ENCODE measurements around the gene PILRB.
"Not testable (repeated sequence)": the region's sequence is repeated elsewhere in the genome, so short reads cannot be mapped to it uniquely, and the experiment has no call there.

Gene PILRB

GRCh38 chr7:100341286-100341685, 16.6 kb upstream of the PILRB start:
- DNase-seq: peak in 1 of 2 donors; percentile 10
- not testable (repeated sequence) for H3K27me3 ChIP-seq (ENCODE audit: insufficient read depth, low read length); H2BK120ac ChIP-seq (ENCODE audit: insufficient read depth, low read length, poor library complexity); H3K23ac ChIP-seq (ENCODE audit: low read length); H3K79me2 ChIP-seq (ENCODE audit: control insufficient read depth, insufficient read depth, low read length, poor library complexity); H3K79me1 ChIP-seq (ENCODE audit: low read length); H2BK5ac ChIP-seq (ENCODE audit: low read depth, low read length, poor library complexity); H2BK12ac ChIP-seq (ENCODE audit: low read length); H3K9ac ChIP-seq (ENCODE audit: low read length); H3K27ac ChIP-seq (ENCODE audit: low read depth, low read length); H4K12ac ChIP-seq (ENCODE audit: low read depth, low read length); H4K91ac ChIP-seq (ENCODE audit: low read depth, low read length); H3K4me1 ChIP-seq (ENCODE audit: control insufficient read depth in 1 of 2, insufficient read depth in 2 of 2, low read length in 2 of 2); H3K14ac ChIP-seq (ENCODE audit: low read length); H3K9me3 ChIP-seq (ENCODE audit: insufficient read depth, low read depth, low read length); H3K4me3 ChIP-seq (ENCODE audit: low read depth, low read length); H3K4me2 ChIP-seq (ENCODE audit: low read length); H4K8ac ChIP-seq (ENCODE audit: low read depth, low read length); H3K4ac ChIP-seq (ENCODE audit: low read depth, low read length); H3K18ac ChIP-seq (ENCODE audit: low read length); H2AK5ac ChIP-seq (ENCODE audit: low read length); H2AFZ ChIP-seq (ENCODE audit: insufficient read depth, low read length, poor library complexity)
- H3K36me3 ChIP-seq (ENCODE audit: control insufficient read depth in 1 of 2, insufficient read depth in 2 of 2, low read length in 2 of 2): peaks cover 26 to 27% of the 10 kb centered on the region in 2 experiments
- no CpG with 5 or more reads among the region's 6 CpGs for WGBS (ENCODE audit: extremely low coverage, insufficient coverage, insufficient read length)

- H2AK5ac ChIP-seq (ENCODE audit: low read length): no peak overlapping the region
- H3K4me2 ChIP-seq (ENCODE audit: low read length): no peak overlapping the region
- no peak overlapping the region for H2BK12ac ChIP-seq (ENCODE audit: low read length)
- H3K4ac ChIP-seq (ENCODE audit: low read depth, low read length): no peak overlapping the region
- no peak overlapping the region for H4K91ac ChIP-seq (ENCODE audit: low read depth, low read length)
- no peaks in the 10 kb centered on the region for H3K79me1 ChIP-seq (ENCODE audit: low read length)
- H4K8ac ChIP-seq (ENCODE audit: low read depth, low read length): no peak overlapping the region
- H3K14ac ChIP-seq (ENCODE audit: low read length): no peak overlapping the region
- no peak overlapping the region for H2BK120ac ChIP-seq (ENCODE audit: insufficient read depth, low read length, poor library complexity)
- H3K23ac ChIP-seq (ENCODE audit: low read length): no peak overlapping the region
- no peaks in the 10 kb centered on the region for H3K79me2 ChIP-seq (ENCODE audit: control insufficient read depth, insufficient read depth, low read length, poor library complexity)
- H3K36me3 ChIP-seq (ENCODE audit: control insufficient read depth in 1 of 2, insufficient read depth in 2 of 2, low read length in 2 of 2): peaks cover 34 to 40% of the 10 kb centered on the region in 2 experiments
- H3K27ac ChIP-seq (ENCODE audit: low read depth, low read length): no peak overlapping the region
- H4K12ac ChIP-seq (ENCODE audit: low read depth, low read length): no peak overlapping the region
- no peak overlapping the region for H3K18ac ChIP-seq (ENCODE audit: low read length)
- H3K9me3 ChIP-seq (ENCODE audit: insufficient read depth, low read depth, low read length): no peaks in the 10 kb centered on the region
- H3K4me1 ChIP-seq (ENCODE audit: control insufficient read depth in 1 of 2, insufficient read depth in 2 of 2, low read length in 2 of 2): peaks cover 0 to 4% of the 10 kb centered on the region in 2 experiments
- H2BK5ac ChIP-seq (ENCODE audit: low read depth, low read length, poor library complexity): no peak overlapping the region
- H3K9ac ChIP-seq (ENCODE audit: low read length): no peak overlapping the region
- no peak overlapping the region for H3K4me3 ChIP-seq (ENCODE audit: low read depth, low read length)
- H3K27me3 ChIP-seq (ENCODE audit: insufficient read depth, low read length): no peaks in the 10 kb centered on the region
- whole genome bisulfite sequencing (ENCODE audit: extremely low coverage, insufficient coverage, insufficient read length): no CpG with 5 or more reads among the region's 6 CpGs
- no peak overlapping the region for H2AFZ ChIP-seq (ENCODE audit: insufficient read depth, low read length, poor library complexity)
- peak in 1 of 2 donors; percentile 0 for DNase-seq
These were observed 15.2 kb upstream of the PILRB start for GRCh38 chr7:100342765-100343164.

DNA sequence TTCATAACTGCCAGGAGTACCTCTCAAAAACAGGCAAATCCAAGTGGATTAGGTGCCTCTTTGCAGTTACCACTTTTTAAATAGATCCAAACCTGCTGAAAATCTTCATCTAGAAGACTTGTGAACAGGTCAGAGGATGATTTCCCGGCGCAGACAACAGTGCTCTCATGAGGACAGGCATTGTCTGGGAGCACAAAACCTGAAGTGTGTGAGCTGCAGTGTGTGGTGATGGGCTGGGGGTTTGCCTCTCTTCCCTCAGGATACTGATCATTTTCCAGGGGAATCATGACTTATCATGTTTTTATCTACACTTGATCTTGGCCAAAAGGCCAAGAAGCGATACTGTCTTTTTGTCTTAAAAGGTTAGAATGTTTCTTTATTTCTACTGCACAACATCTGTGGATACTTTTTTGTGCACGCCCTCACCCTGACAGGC, 13.8 kb upstream of the PILRB start:
- no CpG with 5 or more reads among the region's 4 CpGs for WGBS (ENCODE audit: extremely low coverage, insufficient coverage, insufficient read length)
- not testable (repeated sequence) for H3K4me2 ChIP-seq (ENCODE audit: low read length); H2BK12ac ChIP-seq (ENCODE audit: low read length); H4K8ac ChIP-seq (ENCODE audit: low read depth, low read length); H3K18ac ChIP-seq (ENCODE audit: low read length); H3K79me2 ChIP-seq (ENCODE audit: control insufficient read depth, insufficient read depth, low read length, poor library complexity); H3K27me3 ChIP-seq (ENCODE audit: insufficient read depth, low read length); H3K79me1 ChIP-seq (ENCODE audit: low read length); H3K4ac ChIP-seq (ENCODE audit: low read depth, low read length); H3K27ac ChIP-seq (ENCODE audit: low read depth, low read length); H4K91ac ChIP-seq (ENCODE audit: low read depth, low read length); H4K12ac ChIP-seq (ENCODE audit: low read depth, low read length); H3K4me3 ChIP-seq (ENCODE audit: low read depth, low read length); H2AFZ ChIP-seq (ENCODE audit: insufficient read depth, low read length, poor library complexity); H2BK120ac ChIP-seq (ENCODE audit: insufficient read depth, low read length, poor library complexity); H2AK5ac ChIP-seq (ENCODE audit: low read length); H3K9me3 ChIP-seq (ENCODE audit: insufficient read depth, low read depth, low read length); H3K4me1 ChIP-seq (ENCODE audit: control insufficient read depth in 1 of 2, insufficient read depth in 2 of 2, low read length in 2 of 2); H3K9ac ChIP-seq (ENCODE audit: low read length); H3K14ac ChIP-seq (ENCODE audit: low read length); H2BK5ac ChIP-seq (ENCODE audit: low read depth, low read length, poor library complexity); H3K23ac ChIP-seq (ENCODE audit: low read length)
- H3K36me3 ChIP-seq (ENCODE audit: control insufficient read depth in 1 of 2, insufficient read depth in 2 of 2, low read length in 2 of 2): peaks cover 39 to 46% of the 10 kb centered on the region in 2 experiments
- peak in 1 of 2 donors; percentile 0 for DNase-seq

DNA sequence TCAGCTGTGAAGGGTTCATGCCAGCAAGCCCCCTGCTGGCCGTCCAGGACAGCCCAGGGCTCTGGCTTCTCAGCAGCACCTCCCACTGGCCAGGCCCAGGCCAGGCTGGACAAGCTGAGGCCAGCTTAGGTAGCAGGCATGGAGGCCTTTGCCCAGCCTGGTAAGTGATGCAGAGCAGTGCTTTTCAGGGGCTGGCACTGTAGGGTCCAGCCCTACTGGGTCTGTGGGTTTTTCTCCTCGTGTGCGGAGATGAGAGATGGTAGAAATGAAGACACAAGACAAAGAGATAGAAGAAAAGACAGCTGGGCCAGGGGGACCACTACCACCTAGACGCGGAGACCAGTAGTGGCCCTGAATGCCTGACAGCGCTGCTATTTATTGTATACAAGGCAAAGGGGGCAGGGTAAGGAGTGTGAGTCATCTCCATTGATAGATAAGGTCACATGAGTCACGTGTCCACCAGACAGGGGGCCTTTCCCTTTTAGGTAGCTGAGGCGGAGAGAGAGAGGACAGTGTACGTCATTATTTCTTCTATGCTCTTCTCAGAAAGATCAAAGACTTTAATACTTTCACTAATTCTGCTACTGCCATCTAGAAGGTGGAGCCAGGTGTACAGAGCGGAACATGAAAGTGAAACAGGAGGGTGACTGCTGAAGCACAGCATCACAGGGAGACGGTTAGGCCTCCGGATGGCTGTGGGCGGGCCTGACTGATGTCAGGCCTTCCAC, 13.2 kb upstream of the PILRB start:
- H3K79me2 ChIP-seq (ENCODE audit: control insufficient read depth, insufficient read depth, low read length, poor library complexity); H2AFZ ChIP-seq (ENCODE audit: insufficient read depth, low read length, poor library complexity); H4K91ac ChIP-seq (ENCODE audit: low read depth, low read length); H4K12ac ChIP-seq (ENCODE audit: low read depth, low read length); H3K27ac ChIP-seq (ENCODE audit: low read depth, low read length); H3K79me1 ChIP-seq (ENCODE audit: low read length); H2BK12ac ChIP-seq (ENCODE audit: low read length); H3K27me3 ChIP-seq (ENCODE audit: insufficient read depth, low read length); H3K9me3 ChIP-seq (ENCODE audit: insufficient read depth, low read depth, low read length); H3K14ac ChIP-seq (ENCODE audit: low read length); H3K23ac ChIP-seq (ENCODE audit: low read length); H2BK5ac ChIP-seq (ENCODE audit: low read depth, low read length, poor library complexity); H4K8ac ChIP-seq (ENCODE audit: low read depth, low read length); H2AK5ac ChIP-seq (ENCODE audit: low read length); H3K9ac ChIP-seq (ENCODE audit: low read length); H3K4me1 ChIP-seq (ENCODE audit: control insufficient read depth in 1 of 2, insufficient read depth in 2 of 2, low read length in 2 of 2); H2BK120ac ChIP-seq (ENCODE audit: insufficient read depth, low read length, poor library complexity); H3K4me2 ChIP-seq (ENCODE audit: low read length); H3K18ac ChIP-seq (ENCODE audit: low read length); H3K4ac ChIP-seq (ENCODE audit: low read depth, low read length); H3K4me3 ChIP-seq (ENCODE audit: low read depth, low read length): not testable (repeated sequence)
- peaks cover 43 to 50% of the 10 kb centered on the region in 2 experiments for H3K36me3 ChIP-seq (ENCODE audit: control insufficient read depth in 1 of 2, insufficient read depth in 2 of 2, low read length in 2 of 2)
- WGBS (ENCODE audit: extremely low coverage, insufficient coverage, insufficient read length): no CpG with 5 or more reads among the region's 13 CpGs
- peak; percentile 57 to 70 for DNase-seq

Data from trophoblast cell (in vitro differentiated cells and primary cell).